H1 (cell line): Measurements from ENCODE around the gene XIAP. TPM values are rescaled to one million over a fixed set of nuclear protein-coding genes. Genes with fewer than 3 reads are reported as not detected.

Source experiments
- NANOG ChIP-seq: IDR thresholded peaks from 2 replicates; pipeline ENCODE4 v1.6.1; 2011; ENCODE audit warnings: low read length, low read depth, mild to moderate bottlenecking, inconsistent platforms; ENCODE audit not compliant: insufficient read depth, poor library complexity, severe bottlenecking
- RXRA ChIP-seq: IDR thresholded peaks from 2 replicates; pipeline ENCODE4 v1.6.1; 2011; ENCODE audit warnings: low read depth, mild to moderate bottlenecking, low read length, moderate library complexity; ENCODE audit not compliant: insufficient read depth
- SIN3A ChIP-seq, 2 experiments: IDR thresholded peaks in 1 of 2; conservative IDR thresholded peaks in 1 of 2; 2 replicates each; pipeline ENCODE4 v1.6.1; 2011 to 2012; ENCODE audit warnings: low read length in 2 of 2, improper control_type of control experiment in 1 of 2, low read depth in 1 of 2, mild to moderate bottlenecking in 1 of 2
- SRF ChIP-seq: IDR thresholded peaks from 2 replicates; pipeline ENCODE4 v1.6.1; 2011; ENCODE audit warnings: mild to moderate bottlenecking, low read depth, low read length, moderate library complexity
- YY1 ChIP-seq: IDR thresholded peaks from 2 replicates; pipeline ENCODE4 v1.6.1; 2011; ENCODE audit warnings: low read depth, mild to moderate bottlenecking, low read length
- polyA plus RNA-seq, 7 experiments: library from polyadenylated mRNA; depleted of rRNA in 3 of 7; stranded (reverse) in 5 of 7; unstranded in 2 of 7; fragments of >200 nt in 5 of 7; fragments of 200-250 nt in 2 of 7; gene quantifications; 1 replicate in 5 of 7; 2 replicates in 1 of 7; 4 replicates in 1 of 7; pipeline versions ENCODE4 v1.2.1 to v1.2.3, GENCODE V29; 2011 to 2013; ENCODE audit warnings: missing spikeins in 2 of 7, mixed read lengths in 2 of 7
- total RNA-seq: library from RNA; stranded (reverse); fragmentation: NEBNext Ultra II Directional; extraction: Animal tissue kit (Norgen Biotek cat#: 25700); gene quantifications from 2 replicates; pipeline ENCODE4 v1.2.1, GENCODE V29; 2021

Gene XIAP
- total and polyA plus RNA-seq, 2 of the 8 experiments (the other 6 are each of a cell fraction or from before 2014, with no cell fraction given) = 5.9 to 44.7 TPM

GRCh38 chrX:123905332-123905731, 45.5 kb downstream of the XIAP start (continued):
- TF ChIP-seq SIN3A (conservative IDR thresholded peaks at IDR 0.05 in 1 of 2, IDR thresholded peaks at IDR 0.05 in 1 of 2; ENCODE audit: low read depth in 1 of 2, low read length in 2 of 2) (no peak), RXRA (no peak), NANOG (no peak), YY1 (no peak), SRF (no peak)
